HepG2 (cell line): Measurements from ENCODE around the gene SLC16A3. TPM values are rescaled to one million over a fixed set of nuclear protein-coding genes. Genes with fewer than 3 reads are reported as not detected.

Experiments used
- CENPX ChIP-seq: sonication (generic); formaldehyde crosslinking; IDR thresholded peaks from 2 replicates; pipeline ENCODE4 v1.9.0; 2021; ENCODE audit warnings: mild to moderate bottlenecking, missing genetic modification reagents, moderate library complexity
- HHEX ChIP-seq: IDR thresholded peaks from 2 replicates; pipeline ENCODE4 v1.6.1; 2016; ENCODE audit warnings: control low read depth
- MAF1 ChIP-seq: sonication (generic); formaldehyde crosslinking; IDR thresholded peaks from 2 replicates; pipeline ENCODE4 v1.5.0; 2020; ENCODE audit warnings: missing genetic modification reagents, borderline replicate concordance
- NFE2L1 ChIP-seq: sonication (generic); formaldehyde crosslinking; IDR thresholded peaks from 2 replicates; pipeline ENCODE4 v1.4.0; 2020; ENCODE audit warnings: missing genetic modification reagents, mild to moderate bottlenecking, borderline replicate concordance
- TFDP2 ChIP-seq: sonication (generic); formaldehyde crosslinking; IDR thresholded peaks from 2 replicates; pipeline ENCODE4 v1.4.0; 2020; ENCODE audit warnings: missing genetic modification reagents
- ZNF883 ChIP-seq: sonication (generic); formaldehyde crosslinking; IDR thresholded peaks from 2 replicates; pipeline ENCODE4 v1.5.1; 2020; ENCODE audit warnings: mild to moderate bottlenecking, missing genetic modification reagents; ENCODE audit errors: not compliant biosample characterization
- polyA plus RNA-seq, 8 experiments: library from polyadenylated mRNA; depleted of rRNA in 3 of 8; stranded (reverse) in 7 of 8; unstranded in 1 of 8; fragments of >200 nt; fragmentation: Illumina TruSeq in 4 of 8; extraction: Trizol in 4 of 8; gene quantifications; 2 replicates each; pipeline versions ENCODE4 v1.2.1 to v1.2.3, GENCODE V29; 2011 to 2016; ENCODE audit warnings: low read depth in 4 of 8, missing spikeins in 1 of 8, mixed read lengths in 1 of 8; ENCODE audit not compliant: insufficient read depth in 1 of 8
- total RNA-seq, 5 experiments: library from RNA; depleted of rRNA; stranded (reverse); fragments of >200 nt; fragmentation: Illumina TruSeq; extraction: Trizol; gene quantifications; 2 replicates each; pipeline ENCODE4 v1.2.3, GENCODE V29; 2016; ENCODE audit warnings: low read depth in 1 of 5
- TF ChIP-seq, protein P1 (sequence below), 2 experiments: sonication (generic) in 1 of 2; formaldehyde crosslinking in 1 of 2; IDR thresholded peaks; 2 replicates each; pipeline versions ENCODE4 v1.6.1 to v1.9.0; 2014 to 2022; ENCODE audit warnings: antibody characterized with exemption in 1 of 2, borderline replicate concordance in 1 of 2, inconsistent platforms in 1 of 2, low read depth in 1 of 2, missing genetic modification reagents in 1 of 2
- TF ChIP-seq, protein P2 (sequence below): sonication (generic); formaldehyde crosslinking; IDR thresholded peaks from 2 replicates; pipeline ENCODE4 v1.5.0; 2020; ENCODE audit warnings: mild to moderate bottlenecking, missing genetic modification reagents, borderline replicate concordance
- TF ChIP-seq, protein P3 (sequence below): sonication (generic); formaldehyde crosslinking; IDR thresholded peaks from 2 replicates; pipeline ENCODE4 v1.4.0; 2020; ENCODE audit warnings: missing genetic modification reagents, borderline replicate concordance

Gene SLC16A3
- total and polyA plus RNA-seq, 2 of the 13 experiments (the other 11 are each of a cell fraction or from before 2014, with no cell fraction given) = 242 to 349 TPM

DNA sequence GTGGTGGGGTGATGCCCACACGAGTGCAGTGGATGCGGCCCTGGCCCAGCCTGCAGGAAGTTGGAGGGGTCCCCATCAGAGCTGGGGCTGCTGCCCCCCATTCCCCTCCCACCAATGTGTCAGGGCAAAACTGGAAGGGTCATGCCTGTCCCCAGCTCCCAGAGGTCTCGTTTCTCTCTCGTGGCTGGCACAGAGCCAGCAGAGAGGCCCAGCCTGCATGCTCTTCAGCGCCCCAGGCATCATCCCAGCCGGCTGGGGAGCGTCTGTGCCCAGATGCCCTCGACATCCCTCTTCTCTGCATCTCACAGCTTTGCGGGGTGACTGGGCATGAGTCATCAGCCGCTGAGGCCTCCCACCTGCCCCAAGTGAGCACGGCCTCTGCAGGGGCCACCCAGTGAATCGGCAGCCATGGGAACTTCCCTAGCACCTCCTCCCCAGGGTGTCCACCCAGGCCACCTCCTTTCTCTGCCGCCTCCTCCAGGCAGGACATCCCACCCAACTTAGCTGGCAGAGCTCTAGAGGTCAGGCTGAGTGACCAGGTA is 54.4 kb downstream of the SLC16A3 start (continued):
- TF ChIP-seq, protein P1, sequence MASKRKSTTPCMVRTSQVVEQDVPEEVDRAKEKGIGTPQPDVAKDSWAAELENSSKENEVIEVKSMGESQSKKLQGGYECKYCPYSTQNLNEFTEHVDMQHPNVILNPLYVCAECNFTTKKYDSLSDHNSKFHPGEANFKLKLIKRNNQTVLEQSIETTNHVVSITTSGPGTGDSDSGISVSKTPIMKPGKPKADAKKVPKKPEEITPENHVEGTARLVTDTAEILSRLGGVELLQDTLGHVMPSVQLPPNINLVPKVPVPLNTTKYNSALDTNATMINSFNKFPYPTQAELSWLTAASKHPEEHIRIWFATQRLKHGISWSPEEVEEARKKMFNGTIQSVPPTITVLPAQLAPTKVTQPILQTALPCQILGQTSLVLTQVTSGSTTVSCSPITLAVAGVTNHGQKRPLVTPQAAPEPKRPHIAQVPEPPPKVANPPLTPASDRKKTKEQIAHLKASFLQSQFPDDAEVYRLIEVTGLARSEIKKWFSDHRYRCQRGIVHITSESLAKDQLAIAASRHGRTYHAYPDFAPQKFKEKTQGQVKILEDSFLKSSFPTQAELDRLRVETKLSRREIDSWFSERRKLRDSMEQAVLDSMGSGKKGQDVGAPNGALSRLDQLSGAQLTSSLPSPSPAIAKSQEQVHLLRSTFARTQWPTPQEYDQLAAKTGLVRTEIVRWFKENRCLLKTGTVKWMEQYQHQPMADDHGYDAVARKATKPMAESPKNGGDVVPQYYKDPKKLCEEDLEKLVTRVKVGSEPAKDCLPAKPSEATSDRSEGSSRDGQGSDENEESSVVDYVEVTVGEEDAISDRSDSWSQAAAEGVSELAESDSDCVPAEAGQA (IDR thresholded peaks at IDR 0.05; ENCODE audit: low read depth) = no peak
- TF ChIP-seq, protein P1 (CRISPR knock-in tag; IDR thresholded peaks at IDR 0.05; ENCODE audit: borderline replicate concordance) = no peak
- TF ChIP-seq HHEX (CRISPR knock-in tag) (no peak), TFDP2 (no peak), NFE2L1 (CRISPR knock-in tag) (no peak), CENPX (no peak), MAF1 (CRISPR knock-in tag) (no peak), ZNF883 (no peak)
- TF ChIP-seq, protein P2, sequence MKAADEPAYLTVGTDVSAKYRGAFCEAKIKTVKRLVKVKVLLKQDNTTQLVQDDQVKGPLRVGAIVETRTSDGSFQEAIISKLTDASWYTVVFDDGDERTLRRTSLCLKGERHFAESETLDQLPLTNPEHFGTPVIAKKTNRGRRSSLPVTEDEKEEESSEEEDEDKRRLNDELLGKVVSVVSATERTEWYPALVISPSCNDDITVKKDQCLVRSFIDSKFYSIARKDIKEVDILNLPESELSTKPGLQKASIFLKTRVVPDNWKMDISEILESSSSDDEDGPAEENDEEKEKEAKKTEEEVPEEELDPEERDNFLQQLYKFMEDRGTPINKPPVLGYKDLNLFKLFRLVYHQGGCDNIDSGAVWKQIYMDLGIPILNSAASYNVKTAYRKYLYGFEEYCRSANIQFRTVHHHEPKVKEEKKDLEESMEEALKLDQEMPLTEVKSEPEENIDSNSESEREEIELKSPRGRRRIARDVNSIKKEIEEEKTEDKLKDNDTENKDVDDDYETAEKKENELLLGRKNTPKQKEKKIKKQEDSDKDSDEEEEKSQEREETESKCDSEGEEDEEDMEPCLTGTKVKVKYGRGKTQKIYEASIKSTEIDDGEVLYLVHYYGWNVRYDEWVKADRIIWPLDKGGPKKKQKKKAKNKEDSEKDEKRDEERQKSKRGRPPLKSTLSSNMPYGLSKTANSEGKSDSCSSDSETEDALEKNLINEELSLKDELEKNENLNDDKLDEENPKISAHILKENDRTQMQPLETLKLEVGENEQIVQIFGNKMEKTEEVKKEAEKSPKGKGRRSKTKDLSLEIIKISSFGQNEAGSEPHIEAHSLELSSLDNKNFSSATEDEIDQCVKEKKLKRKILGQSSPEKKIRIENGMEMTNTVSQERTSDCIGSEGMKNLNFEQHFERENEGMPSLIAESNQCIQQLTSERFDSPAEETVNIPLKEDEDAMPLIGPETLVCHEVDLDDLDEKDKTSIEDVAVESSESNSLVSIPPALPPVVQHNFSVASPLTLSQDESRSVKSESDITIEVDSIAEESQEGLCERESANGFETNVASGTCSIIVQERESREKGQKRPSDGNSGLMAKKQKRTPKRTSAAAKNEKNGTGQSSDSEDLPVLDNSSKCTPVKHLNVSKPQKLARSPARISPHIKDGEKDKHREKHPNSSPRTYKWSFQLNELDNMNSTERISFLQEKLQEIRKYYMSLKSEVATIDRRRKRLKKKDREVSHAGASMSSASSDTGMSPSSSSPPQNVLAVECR (CRISPR knock-in tag) = peak; percentile 31; the same call in 1 of the 2 replicates
- TF ChIP-seq, protein P3, sequence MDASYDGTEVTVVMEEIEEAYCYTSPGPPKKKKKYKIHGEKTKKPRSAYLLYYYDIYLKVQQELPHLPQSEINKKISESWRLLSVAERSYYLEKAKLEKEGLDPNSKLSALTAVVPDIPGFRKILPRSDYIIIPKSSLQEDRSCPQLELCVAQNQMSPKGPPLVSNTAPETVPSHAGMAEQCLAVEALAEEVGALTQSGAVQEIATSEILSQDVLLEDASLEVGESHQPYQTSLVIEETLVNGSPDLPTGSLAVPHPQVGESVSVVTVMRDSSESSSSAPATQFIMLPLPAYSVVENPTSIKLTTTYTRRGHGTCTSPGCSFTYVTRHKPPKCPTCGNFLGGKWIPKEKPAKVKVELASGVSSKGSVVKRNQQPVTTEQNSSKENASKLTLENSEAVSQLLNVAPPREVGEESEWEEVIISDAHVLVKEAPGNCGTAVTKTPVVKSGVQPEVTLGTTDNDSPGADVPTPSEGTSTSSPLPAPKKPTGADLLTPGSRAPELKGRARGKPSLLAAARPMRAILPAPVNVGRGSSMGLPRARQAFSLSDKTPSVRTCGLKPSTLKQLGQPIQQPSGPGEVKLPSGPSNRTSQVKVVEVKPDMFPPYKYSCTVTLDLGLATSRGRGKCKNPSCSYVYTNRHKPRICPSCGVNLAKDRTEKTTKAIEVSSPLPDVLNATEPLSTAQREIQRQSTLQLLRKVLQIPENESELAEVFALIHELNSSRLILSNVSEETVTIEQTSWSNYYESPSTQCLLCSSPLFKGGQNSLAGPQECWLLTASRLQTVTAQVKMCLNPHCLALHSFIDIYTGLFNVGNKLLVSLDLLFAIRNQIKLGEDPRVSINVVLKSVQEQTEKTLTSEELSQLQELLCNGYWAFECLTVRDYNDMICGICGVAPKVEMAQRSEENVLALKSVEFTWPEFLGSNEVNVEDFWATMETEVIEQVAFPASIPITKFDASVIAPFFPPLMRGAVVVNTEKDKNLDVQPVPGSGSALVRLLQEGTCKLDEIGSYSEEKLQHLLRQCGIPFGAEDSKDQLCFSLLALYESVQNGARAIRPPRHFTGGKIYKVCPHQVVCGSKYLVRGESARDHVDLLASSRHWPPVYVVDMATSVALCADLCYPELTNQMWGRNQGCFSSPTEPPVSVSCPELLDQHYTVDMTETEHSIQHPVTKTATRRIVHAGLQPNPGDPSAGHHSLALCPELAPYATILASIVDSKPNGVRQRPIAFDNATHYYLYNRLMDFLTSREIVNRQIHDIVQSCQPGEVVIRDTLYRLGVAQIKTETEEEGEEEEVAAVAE (CRISPR knock-in tag) = no peak
